Mononuclear cell (primary cell): ENCODE results near the gene ERICH3. TPM values are rescaled to one million over a fixed set of nuclear protein-coding genes. Genes with fewer than 3 reads are reported as not detected.

Experiments used
- H3K27me3 ChIP-seq: 2 replicates; pipeline ENCODE4 v1.6.0; 2011; ENCODE audit warnings: low read length, control low read depth; ENCODE audit not compliant: insufficient read depth
- H3K4me1 ChIP-seq: 2 replicates; pipeline ENCODE4 v1.5.1; 2011; ENCODE audit warnings: mild to moderate bottlenecking, low read length, control low read depth; ENCODE audit not compliant: insufficient read depth
- H3K4me3 ChIP-seq: 2 replicates; pipeline ENCODE4 v1.5.1; 2011; ENCODE audit warnings: mild to moderate bottlenecking, low read length, moderate library complexity
- H3K9me3 ChIP-seq: 2 replicates; pipeline ENCODE4 v1.5.1; 2011; ENCODE audit warnings: low read depth, mild to moderate bottlenecking, control low read depth, low read length
- total RNA-seq: library from RNA; depleted of rRNA; stranded (reverse); fragments of >200 nt; gene quantifications from one replicate; pipeline ENCODE4 v1.2.3, GENCODE V29; 2012

The ERICH3 gene
- total RNA-seq, 1 donor, result under 0.01 TPM

- Histone ChIP-seq H3K27me3 (no peaks in the 10 kb centered on the region), H3K4me3 (no peak overlapping the region), H3K9me3 (no peaks in the 10 kb centered on the region), H3K4me1 (no peaks in the 10 kb centered on the region)
Observed at GRCh38 chr1:74584185-74584584, 89.4 kb downstream of the ERICH3 start.

- Histone ChIP-seq H3K27me3 (no peaks in the 10 kb centered on the region), H3K4me1 (no peaks in the 10 kb centered on the region), H3K4me3 (no peak overlapping the region), H3K9me3 (no peaks in the 10 kb centered on the region)
Observed at GRCh38 chr1:74583397-74583796, 90.2 kb downstream of the ERICH3 start.

- Histone ChIP-seq H3K9me3 (no peaks in the 10 kb centered on the region), H3K4me3 (no peak overlapping the region), H3K4me1 (no peaks in the 10 kb centered on the region), H3K27me3 (no peaks in the 10 kb centered on the region)
Observed at GRCh38 chr1:74579425-74579824, 94.2 kb downstream of the ERICH3 start.

GRCh38 chr1:74578101-74578500, 95.5 kb downstream of the ERICH3 start:
- H3K4me1 ChIP-seq, result no peaks in the 10 kb centered on the region
- H3K27me3 ChIP-seq, result no peaks in the 10 kb centered on the region
- no peaks in the 10 kb centered on the region for H3K9me3 ChIP-seq
- H3K4me3 ChIP-seq, result no peak overlapping the region

GRCh38 chr1:74571891-74572290, 101.7 kb downstream of the ERICH3 start:
- no peak overlapping the region for H3K4me3 ChIP-seq
- H3K9me3 ChIP-seq, result no peaks in the 10 kb centered on the region
- H3K4me1 ChIP-seq, result no peaks in the 10 kb centered on the region
- no peaks in the 10 kb centered on the region for H3K27me3 ChIP-seq

GRCh38 chr1:74571493-74571800, 102.1 kb downstream of the ERICH3 start:
- Histone ChIP-seq H3K9me3 (no peaks in the 10 kb centered on the region), H3K27me3 (no peaks in the 10 kb centered on the region), H3K4me3 (no peak overlapping the region), H3K4me1 (no peaks in the 10 kb centered on the region)

GRCh38 chr1:74570797-74571492, 102.6 kb downstream of the ERICH3 start:
- Histone ChIP-seq H3K27me3 (no peaks in the 10 kb centered on the region), H3K4me1 (no peaks in the 10 kb centered on the region), H3K9me3 (no peaks in the 10 kb centered on the region), H3K4me3 (no peak overlapping the region)

GRCh38 chr1:74549932-74550331, 123.7 kb downstream of the ERICH3 start:
- H3K9me3 ChIP-seq, result no peaks in the 10 kb centered on the region
- H3K4me3 ChIP-seq, result no peak overlapping the region
- H3K27me3 ChIP-seq, result no peaks in the 10 kb centered on the region
- no peaks in the 10 kb centered on the region for H3K4me1 ChIP-seq

GRCh38 chr1:74548961-74549750, 124.4 kb downstream of the ERICH3 start:
- Histone ChIP-seq H3K4me1 (no peaks in the 10 kb centered on the region), H3K4me3 (no peak overlapping the region), H3K27me3 (no peaks in the 10 kb centered on the region), H3K9me3 (no peaks in the 10 kb centered on the region)

GRCh38 chr1:74545821-74546220, 127.8 kb downstream of the ERICH3 start:
- Histone ChIP-seq H3K4me1 (no peaks in the 10 kb centered on the region), H3K9me3 (no peaks in the 10 kb centered on the region), H3K4me3 (no peak overlapping the region), H3K27me3 (no peaks in the 10 kb centered on the region)

GRCh38 chr1:74534241-74534640, 139.4 kb downstream of the ERICH3 start:
- Histone ChIP-seq H3K9me3 (no peaks in the 10 kb centered on the region), H3K27me3 (no peaks in the 10 kb centered on the region), H3K4me3 (no peak overlapping the region), H3K4me1 (no peaks in the 10 kb centered on the region)

- H3K27me3 ChIP-seq, result no peaks in the 10 kb centered on the region
- no peaks in the 10 kb centered on the region for H3K9me3 ChIP-seq
- H3K4me1 ChIP-seq, result no peaks in the 10 kb centered on the region
- H3K4me3 ChIP-seq, result no peak overlapping the region
Observed at GRCh38 chr1:74531796-74532195, 141.8 kb downstream of the ERICH3 start.

GRCh38 chr1:74530892-74531291, 142.7 kb downstream of the ERICH3 start:
- H3K9me3 ChIP-seq, result no peaks in the 10 kb centered on the region
- no peaks in the 10 kb centered on the region for H3K27me3 ChIP-seq
- no peak overlapping the region for H3K4me3 ChIP-seq
- H3K4me1 ChIP-seq, result no peaks in the 10 kb centered on the region

- no peaks in the 10 kb centered on the region for H3K27me3 ChIP-seq
- H3K4me1 ChIP-seq, result no peaks in the 10 kb centered on the region
- H3K4me3 ChIP-seq, result no peak overlapping the region
- no peaks in the 10 kb centered on the region for H3K9me3 ChIP-seq
Observed at GRCh38 chr1:74528123-74528522, 145.5 kb downstream of the ERICH3 start.

- Histone ChIP-seq H3K4me3 (no peak overlapping the region), H3K27me3 (no peaks in the 10 kb centered on the region), H3K4me1 (no peaks in the 10 kb centered on the region), H3K9me3 (no peaks in the 10 kb centered on the region)
Observed at GRCh38 chr1:74526708-74527107, 146.9 kb downstream of the ERICH3 start.
